CD8-positive, alpha-beta memory T cell (primary cell): ENCODE measurements around the gene DUS1L. TPM values are rescaled to one million over a fixed set of nuclear protein-coding genes. Genes with fewer than 3 reads are reported as not detected.

ENCODE experiments used
- CTCF ChIA-PET: fragments of 350-600 bp; sonication (Branson Sonifier 250); formaldehyde crosslinking; loops from one replicate; lab custom pipeline; 2021; ENCODE audit warnings: antibody characterized with exemption; lab: Charles Lee
- POLR2A ChIA-PET: fragments of 350-600 bp; sonication (Branson Sonifier 250); formaldehyde crosslinking; loops from one replicate; lab custom pipeline; 2021; ENCODE audit warnings: antibody characterized with exemption; lab: Charles Lee
- DNase-seq, 5 donors: peaks; one replicate each; pipeline versions ENCODE4 v3.0.0 to v3.0.0-alpha.2; 2020 to 2022; ENCODE audit warnings: mixed read lengths in 1 of 5
- H3K27ac ChIP-seq: one replicate; pipeline ENCODE4 v1.7.0; 2013; ENCODE audit warnings: low read depth, mild to moderate bottlenecking, low read length, moderate library complexity
- H3K27me3 ChIP-seq: 2 replicates; pipeline ENCODE4 v1.7.0; 2013; ENCODE audit warnings: low read length, mild to moderate bottlenecking; ENCODE audit not compliant: insufficient read depth, poor library complexity, severe bottlenecking
- H3K36me3 ChIP-seq: 2 replicates; pipeline ENCODE4 v1.7.0; 2013; ENCODE audit warnings: mild to moderate bottlenecking, low read length, moderate library complexity; ENCODE audit not compliant: insufficient read depth
- H3K4me1 ChIP-seq: 2 replicates; pipeline ENCODE4 v1.7.0; 2013; ENCODE audit warnings: mild to moderate bottlenecking, low read length, moderate library complexity; ENCODE audit not compliant: insufficient read depth
- H3K4me3 ChIP-seq: 2 replicates; pipeline ENCODE4 v1.7.0; 2013; ENCODE audit warnings: mild to moderate bottlenecking, low read length
- H3K9me3 ChIP-seq: 2 replicates; pipeline ENCODE4 v1.7.0; 2013; ENCODE audit warnings: mild to moderate bottlenecking, low read length
- H3K27ac Mint-ChIP-seq, 8 donors: one replicate each; pipeline ENCODE4 v1.8.0; 2020 to 2021; ENCODE audit warnings: mixed read lengths in 8 of 8, mild to moderate bottlenecking in 6 of 8, inconsistent platforms in 3 of 8, moderate library complexity in 3 of 8
- H3K27me3 Mint-ChIP-seq, 2 donors: one replicate each; pipeline ENCODE4 v1.8.0; 2020 to 2021; ENCODE audit warnings: mixed read lengths in 2 of 2, mild to moderate bottlenecking in 1 of 2, moderate library complexity in 1 of 2
- H3K36me3 Mint-ChIP-seq, 3 donors: one replicate each; pipeline ENCODE4 v1.8.0; 2020 to 2021; ENCODE audit warnings: mixed read lengths in 3 of 3, inconsistent platforms in 1 of 3, mild to moderate bottlenecking in 1 of 3
- H3K4me1 Mint-ChIP-seq, 3 donors: one replicate each; pipeline ENCODE4 v1.8.0; 2020 to 2021; ENCODE audit warnings: mixed read lengths in 3 of 3, inconsistent platforms in 1 of 3, mild to moderate bottlenecking in 1 of 3
- H3K4me3 Mint-ChIP-seq, 7 donors: one replicate each; pipeline ENCODE4 v1.8.0; 2020 to 2021; ENCODE audit warnings: mixed read lengths in 7 of 7, mild to moderate bottlenecking in 6 of 7, moderate library complexity in 4 of 7, inconsistent platforms in 2 of 7
- H3K9me3 Mint-ChIP-seq, 5 donors: one replicate each; pipeline ENCODE4 v1.8.0; 2020 to 2022; ENCODE audit warnings: mixed read lengths in 5 of 5, mild to moderate bottlenecking in 3 of 5, moderate library complexity in 2 of 5, inconsistent platforms in 1 of 5
- polyA plus RNA-seq: library from polyadenylated mRNA; unstranded; fragments of 300-500 nt; fragmentation: Illumina TruSeq; gene quantifications from one replicate; pipeline ENCODE4 v1.2.3, GENCODE V29; 2021
- total RNA-seq, 2 experiments: library from RNA; stranded (reverse); gene quantifications; one replicate each; pipeline ENCODE4 v1.2.3, GENCODE V29; 2021

Gene DUS1L
- total and polyA plus RNA-seq, 3 experiments from 2014 or later, result 142 to 210 (median 206) TPM

GRCh38 chr17:82055965-82056728, 9.5 kb downstream of the DUS1L start:
- Histone ChIP-seq H3K4me3 (no peak overlapping the region), H3K27me3 (no peaks in the 10 kb centered on the region), H3K4me1 (peaks cover 14% of the 10 kb centered on the region), H3K27ac (no peak overlapping the region), H3K36me3 (no peaks in the 10 kb centered on the region), H3K9me3 (no peaks in the 10 kb centered on the region)
- POLR2A ChIA-PET, result no interaction called here
- Mint-ChIP-seq H3K27me3 (no peaks in the 10 kb centered on the region), H3K9me3 (no peaks in the 10 kb centered on the region), H3K4me1 (peaks cover 0 to 13% (median 7%) of the 10 kb centered on the region in 3 donors), H3K27ac (no peak overlapping the region), H3K36me3 (peaks cover 0 to 61% (median 0%) of the 10 kb centered on the region in 3 donors), H3K4me3 (peak overlapping the region in 1 of 7 donors; percentile 77)
- CTCF ChIA-PET, result interaction anchor here (0.9 kb wide), 1 partner anchor 26 kb away, joined by 3 read pairs; no protein-coding TSS in a partner anchor
- DNase-seq, result no peak

DNA sequence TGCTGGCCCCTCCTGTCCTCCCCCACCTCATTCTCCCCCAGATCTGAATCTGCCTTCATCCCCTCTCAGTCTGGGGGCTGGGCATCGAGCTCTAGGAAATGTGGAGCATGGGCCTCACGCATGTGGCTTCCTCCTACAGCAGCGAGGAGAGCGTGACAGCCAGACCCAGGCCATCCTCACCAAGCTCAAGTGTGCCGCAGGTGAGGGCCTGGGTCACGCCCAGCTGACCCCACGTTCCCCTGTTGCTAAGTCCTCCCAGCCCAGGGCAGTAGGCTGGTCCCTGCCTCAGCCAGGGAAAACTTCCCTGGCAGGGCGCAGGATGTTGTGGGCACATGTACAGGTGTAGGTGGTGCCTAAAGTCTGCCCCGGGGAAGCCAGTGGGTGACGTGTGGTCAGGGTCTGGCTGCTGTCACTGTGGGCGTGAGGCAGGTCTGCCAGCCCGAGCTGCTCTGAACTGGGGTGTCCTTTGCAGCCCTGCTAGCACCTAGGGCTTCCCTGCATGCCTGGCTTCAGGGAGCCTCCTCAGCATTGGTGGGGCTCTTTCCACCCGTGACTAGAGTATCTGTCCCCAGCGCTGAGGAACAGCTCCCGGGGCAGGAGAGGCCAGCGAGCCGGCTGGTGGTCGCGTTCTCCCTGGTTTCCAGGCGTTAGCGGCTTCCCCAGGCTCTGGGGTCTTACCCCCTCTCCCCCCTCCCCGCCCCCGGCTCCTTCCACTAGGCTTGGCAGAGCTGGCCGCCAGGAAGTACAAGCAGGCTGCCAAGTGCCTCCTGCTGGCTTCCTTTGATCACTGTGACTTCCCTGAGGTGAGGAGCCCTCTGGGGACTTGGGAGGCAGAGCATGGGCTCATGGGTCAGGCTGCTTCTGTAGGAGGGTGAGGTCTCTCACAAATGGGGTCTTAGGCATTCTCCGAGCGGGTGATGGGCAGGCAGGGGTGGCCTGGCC, 10.3 kb downstream of the DUS1L start:
- CTCF ChIA-PET, result interaction anchor here (1.3 kb wide), 1 partner anchor 18 kb away, joined by 4 read pairs; the partner anchor contains the start of gene DCXR
- H3K27ac Mint-ChIP-seq, result no peak overlapping the region
- no peaks in the 10 kb centered on the region for H3K9me3 Mint-ChIP-seq

DNA sequence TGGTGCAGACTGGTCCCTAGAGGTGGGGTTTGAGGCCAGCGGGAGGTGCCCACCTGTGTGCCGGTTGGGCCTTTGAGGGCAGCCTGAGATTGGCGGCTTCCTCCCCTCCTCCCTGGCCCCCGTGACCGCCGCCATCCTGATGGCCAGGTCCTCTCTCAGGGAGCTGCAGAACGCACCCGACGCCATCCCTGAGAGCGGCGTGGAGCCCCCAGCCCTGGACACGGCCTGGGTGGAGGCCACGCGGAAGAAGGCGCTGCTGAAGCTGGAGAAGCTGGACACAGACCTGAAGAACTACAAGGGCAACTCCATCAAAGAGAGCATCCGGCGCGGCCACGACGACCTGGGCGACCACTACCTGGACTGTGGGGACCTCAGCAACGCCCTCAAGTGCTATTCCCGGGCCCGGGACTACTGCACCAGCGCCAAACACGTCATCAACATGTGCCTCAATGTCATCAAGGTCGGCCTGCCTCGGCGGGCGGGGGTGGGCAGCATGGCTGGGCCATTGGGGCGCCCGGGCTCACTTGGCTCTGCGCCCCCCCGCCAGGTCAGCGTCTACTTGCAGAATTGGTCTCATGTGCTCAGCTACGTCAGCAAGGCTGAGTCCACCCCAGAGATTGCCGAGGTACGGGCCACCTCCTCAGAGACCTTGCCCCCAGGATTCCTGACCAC, 11.1 kb downstream of the DUS1L start:
- CTCF ChIA-PET, result interaction anchor here (1.3 kb wide), 1 partner anchor 17 kb away, joined by 4 read pairs; the partner anchor contains the start of gene DCXR
- peak overlapping the region in 4 of 7 donors; percentile 23 to 81 (median 48) for H3K4me3 Mint-ChIP-seq
- DNase-seq, result no peak

More for the DNA sequence above, 10.3 kb downstream of the DUS1L start:
- H3K4me3 ChIP-seq, result no peak overlapping the region
- POLR2A ChIA-PET, result no interaction called here
- H3K4me1 Mint-ChIP-seq, result peaks cover 0 to 20% (median 13%) of the 10 kb centered on the region in 3 donors
- no peaks in the 10 kb centered on the region for H3K27me3 ChIP-seq
- DNase-seq, result no peak
- H3K9me3 ChIP-seq, result no peaks in the 10 kb centered on the region
- no peaks in the 10 kb centered on the region for H3K36me3 ChIP-seq
- H3K27ac ChIP-seq, result no peak overlapping the region
- peak overlapping the region in 3 of 7 donors; percentile 46 to 77 (median 49) for H3K4me3 Mint-ChIP-seq
- peaks cover 22% of the 10 kb centered on the region for H3K4me1 ChIP-seq
- H3K36me3 Mint-ChIP-seq, result peaks cover 0 to 54% (median 0%) of the 10 kb centered on the region in 3 donors
- no peaks in the 10 kb centered on the region for H3K27me3 Mint-ChIP-seq

GRCh38 chr17:82053556-82054263, 11.9 kb downstream of the DUS1L start:
- peak overlapping the region; percentile 75 to 84 (median 80) for H3K4me3 Mint-ChIP-seq
- Histone ChIP-seq H3K36me3 (no peaks in the 10 kb centered on the region), H3K9me3 (no peaks in the 10 kb centered on the region), H3K4me1 (peaks cover 25% of the 10 kb centered on the region), H3K4me3 (no peak overlapping the region), H3K27me3 (no peaks in the 10 kb centered on the region), H3K27ac (no peak overlapping the region)
- DNase-seq, result no peak
- H3K36me3 Mint-ChIP-seq, result peaks cover 0 to 44% (median 0%) of the 10 kb centered on the region in 3 donors
- CTCF ChIA-PET, result interaction anchor here (1.3 to 1.7 kb wide), 2 partner anchors 16 to 53 kb away, joined by 3 to 4 read pairs; partner anchors contain the start of gene DCXR
- peaks cover 0 to 26% (median 13%) of the 10 kb centered on the region in 3 donors for H3K4me1 Mint-ChIP-seq
- H3K27me3 Mint-ChIP-seq, result no peaks in the 10 kb centered on the region
- peak overlapping the region in 3 of 8 donors; percentile 33 to 75 (median 44) for H3K27ac Mint-ChIP-seq
- H3K9me3 Mint-ChIP-seq, result no peaks in the 10 kb centered on the region
- POLR2A ChIA-PET, result no interaction called here

More for the DNA sequence above, 11.1 kb downstream of the DUS1L start:
- no peak overlapping the region for H3K27ac ChIP-seq
- no peaks in the 10 kb centered on the region for H3K27me3 ChIP-seq
- peaks cover 0 to 49% (median 0%) of the 10 kb centered on the region in 3 donors for H3K36me3 Mint-ChIP-seq
- no peak overlapping the region for H3K27ac Mint-ChIP-seq
- POLR2A ChIA-PET, result no interaction called here
- H3K36me3 ChIP-seq, result no peaks in the 10 kb centered on the region
- peaks cover 0 to 26% (median 13%) of the 10 kb centered on the region in 3 donors for H3K4me1 Mint-ChIP-seq
- H3K27me3 Mint-ChIP-seq, result no peaks in the 10 kb centered on the region
- H3K9me3 ChIP-seq, result no peaks in the 10 kb centered on the region
- H3K9me3 Mint-ChIP-seq, result no peaks in the 10 kb centered on the region
- H3K4me3 ChIP-seq, result no peak overlapping the region
- peaks cover 25% of the 10 kb centered on the region for H3K4me1 ChIP-seq

- POLR2A ChIA-PET, result no interaction called here
- H3K27ac ChIP-seq, result no peak overlapping the region
Observed at GRCh38 chr17:82053130-82053529, 12.5 kb downstream of the DUS1L start.

DNA sequence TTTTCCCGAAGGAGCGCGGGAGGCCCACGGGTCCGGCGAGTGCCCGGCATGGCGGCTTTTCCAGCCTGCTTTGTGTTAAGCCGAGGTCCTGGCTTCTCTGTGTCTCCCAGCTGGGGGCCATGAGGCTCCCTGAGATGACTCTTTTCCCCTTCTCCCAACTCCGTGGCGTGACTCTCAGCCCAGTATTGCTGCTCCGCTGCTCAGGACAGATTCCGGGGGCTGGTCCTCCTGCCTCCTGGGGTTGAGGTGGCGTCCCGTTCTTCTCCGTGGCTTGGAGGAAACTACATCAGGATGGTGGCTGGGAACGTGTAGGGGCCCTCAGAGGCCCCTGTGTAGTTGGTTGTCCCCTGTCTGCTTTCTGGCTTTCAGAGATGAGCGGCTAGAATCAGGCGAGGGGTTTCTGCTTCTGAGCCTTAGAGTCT, 13.0 kb downstream of the DUS1L start:
- ChIA-PET CTCF (interaction anchor here (1.3 to 1.7 kb wide), 2 partner anchors 54 to 93 kb away, joined by 3 read pairs; no protein-coding TSS in a partner anchor), POLR2A (interaction anchor here (0.6 to 1.1 kb wide), 2 partner anchors 13 to 22 kb away, joined by 3 to 5 read pairs; partner anchors contain the start of gene DUS1L)
- Mint-ChIP-seq H3K9me3 (no peaks in the 10 kb centered on the region), H3K27ac (peak overlapping the region in 4 of 8 donors; percentile 71 to 83 (median 80)), H3K4me3 (peak overlapping the region; percentile 75 to 90 (median 80)), H3K4me1 (peaks cover 0 to 26% (median 14%) of the 10 kb centered on the region in 3 donors), H3K27me3 (no peaks in the 10 kb centered on the region), H3K36me3 (peaks cover 0 to 40% (median 0%) of the 10 kb centered on the region in 3 donors)
- Histone ChIP-seq H3K27me3 (no peaks in the 10 kb centered on the region), H3K4me1 (peaks cover 25% of the 10 kb centered on the region), H3K9me3 (no peaks in the 10 kb centered on the region), H3K36me3 (no peaks in the 10 kb centered on the region), H3K27ac (peak overlapping the region; percentile 54), H3K4me3 (peak overlapping the region; percentile 67)
- DNase-seq, result no peak

More at GRCh38 chr17:82053130-82053529, 12.5 kb downstream of the DUS1L start:
- H3K4me3 Mint-ChIP-seq, result peak overlapping the region; percentile 75 to 84 (median 80)
- peaks cover 0 to 26% (median 13%) of the 10 kb centered on the region in 3 donors for H3K4me1 Mint-ChIP-seq
- no peaks in the 10 kb centered on the region for H3K27me3 ChIP-seq
- no peak overlapping the region for H3K4me3 ChIP-seq
- no peaks in the 10 kb centered on the region for H3K9me3 Mint-ChIP-seq
- no peaks in the 10 kb centered on the region for H3K27me3 Mint-ChIP-seq
- DNase-seq, result no peak
- peaks cover 25% of the 10 kb centered on the region for H3K4me1 ChIP-seq
- no peaks in the 10 kb centered on the region for H3K9me3 ChIP-seq
- CTCF ChIA-PET, result interaction anchor here (1.7 kb wide), 1 partner anchor 54 kb away, joined by 3 read pairs; no protein-coding TSS in a partner anchor
- peak overlapping the region in 4 of 8 donors; percentile 33 to 44 (median 42) for H3K27ac Mint-ChIP-seq
- H3K36me3 Mint-ChIP-seq, result peaks cover 0 to 42% (median 0%) of the 10 kb centered on the region in 3 donors
- no peaks in the 10 kb centered on the region for H3K36me3 ChIP-seq
